Activated CD8-positive, alpha-beta memory T cell treated with anti-CD3 and anti-CD28 coated beads for 4 hours (primary cell): ENCODE data around the gene ANO1.

Experiments used
- DNase-seq, 2 donors: peaks; one replicate each; pipeline ENCODE4 v3.0.0-alpha.2; 2020; ENCODE audit warnings: low read depth in 2 of 2

ANO1 gene

GRCh38 chr11:70050243-70050642, 27.9 kb upstream of the ANO1 start:
- DNase-seq: no peak

GRCh38 chr11:70054004-70054403, 24.1 kb upstream of the ANO1 start:
- DNase-seq: no peak

- DNase-seq: no peak
Measured at GRCh38 chr11:70055444-70055843, 22.7 kb upstream of the ANO1 start.

- DNase-seq: no peak
Measured at GRCh38 chr11:70057080-70057479, 21.0 kb upstream of the ANO1 start.

- DNase-seq: no peak
Measured at GRCh38 chr11:70059971-70060370, 18.1 kb upstream of the ANO1 start.

GRCh38 chr11:70060611-70061293, 17.4 kb upstream of the ANO1 start:
- DNase-seq: no peak

GRCh38 chr11:70061734-70062133, 16.4 kb upstream of the ANO1 start:
- no peak for DNase-seq

GRCh38 chr11:70063121-70063520, 15.0 kb upstream of the ANO1 start:
- no peak for DNase-seq

GRCh38 chr11:70063555-70063954, 14.6 kb upstream of the ANO1 start:
- no peak for DNase-seq

GRCh38 chr11:70064008-70064725, 13.9 kb upstream of the ANO1 start:
- DNase-seq: no peak

- DNase-seq: no peak
Measured at GRCh38 chr11:70064726-70065317, 13.3 kb upstream of the ANO1 start.

GRCh38 chr11:70065318-70066135, 12.6 kb upstream of the ANO1 start:
- no peak for DNase-seq

GRCh38 chr11:70066136-70066520, 12.0 kb upstream of the ANO1 start:
- no peak for DNase-seq

GRCh38 chr11:70066628-70067027, 11.5 kb upstream of the ANO1 start:
- DNase-seq: no peak

GRCh38 chr11:70067036-70067435, 11.1 kb upstream of the ANO1 start:
- no peak for DNase-seq

GRCh38 chr11:70067591-70068341, 10.4 kb upstream of the ANO1 start:
- no peak for DNase-seq

GRCh38 chr11:70068345-70068744, 9.8 kb upstream of the ANO1 start:
- DNase-seq: no peak

GRCh38 chr11:70068950-70069349, 9.2 kb upstream of the ANO1 start:
- no peak for DNase-seq

- no peak for DNase-seq
Measured at GRCh38 chr11:70070706-70071105, 7.4 kb upstream of the ANO1 start.

- no peak for DNase-seq
Measured at GRCh38 chr11:70071996-70072395, 6.1 kb upstream of the ANO1 start.

- DNase-seq: no peak
Measured at GRCh38 chr11:70072461-70072860, 5.7 kb upstream of the ANO1 start.
